ENCODE data around the gene BBOF1.

BBOF1 gene

DNA sequence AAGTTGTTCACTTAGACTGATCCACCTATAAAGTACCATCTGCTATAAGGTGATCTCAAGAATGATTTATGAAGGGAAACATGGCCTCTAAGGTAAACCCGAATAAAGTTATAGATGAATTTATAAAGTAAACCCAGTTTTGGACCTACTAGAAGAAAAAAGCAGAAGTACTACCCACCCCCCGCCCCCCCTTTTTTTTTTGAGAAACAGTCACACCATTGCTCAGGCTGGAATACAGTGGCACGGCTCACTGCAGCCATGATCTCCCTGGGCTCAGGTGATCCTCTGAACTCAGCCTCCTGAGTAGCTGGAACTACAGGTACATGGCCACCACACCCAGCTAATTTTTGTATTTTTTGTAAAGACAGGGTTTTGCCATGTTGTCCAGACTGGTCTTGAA, 4.0 kb upstream of the BBOF1 start:
- H3K27ac ChIP-seq, result no peak overlapping the region
- TF ChIP-seq, protein P1, sequence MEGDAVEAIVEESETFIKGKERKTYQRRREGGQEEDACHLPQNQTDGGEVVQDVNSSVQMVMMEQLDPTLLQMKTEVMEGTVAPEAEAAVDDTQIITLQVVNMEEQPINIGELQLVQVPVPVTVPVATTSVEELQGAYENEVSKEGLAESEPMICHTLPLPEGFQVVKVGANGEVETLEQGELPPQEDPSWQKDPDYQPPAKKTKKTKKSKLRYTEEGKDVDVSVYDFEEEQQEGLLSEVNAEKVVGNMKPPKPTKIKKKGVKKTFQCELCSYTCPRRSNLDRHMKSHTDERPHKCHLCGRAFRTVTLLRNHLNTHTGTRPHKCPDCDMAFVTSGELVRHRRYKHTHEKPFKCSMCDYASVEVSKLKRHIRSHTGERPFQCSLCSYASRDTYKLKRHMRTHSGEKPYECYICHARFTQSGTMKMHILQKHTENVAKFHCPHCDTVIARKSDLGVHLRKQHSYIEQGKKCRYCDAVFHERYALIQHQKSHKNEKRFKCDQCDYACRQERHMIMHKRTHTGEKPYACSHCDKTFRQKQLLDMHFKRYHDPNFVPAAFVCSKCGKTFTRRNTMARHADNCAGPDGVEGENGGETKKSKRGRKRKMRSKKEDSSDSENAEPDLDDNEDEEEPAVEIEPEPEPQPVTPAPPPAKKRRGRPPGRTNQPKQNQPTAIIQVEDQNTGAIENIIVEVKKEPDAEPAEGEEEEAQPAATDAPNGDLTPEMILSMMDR (conservative IDR thresholded peaks at IDR 0.05), result no peak

DNA sequence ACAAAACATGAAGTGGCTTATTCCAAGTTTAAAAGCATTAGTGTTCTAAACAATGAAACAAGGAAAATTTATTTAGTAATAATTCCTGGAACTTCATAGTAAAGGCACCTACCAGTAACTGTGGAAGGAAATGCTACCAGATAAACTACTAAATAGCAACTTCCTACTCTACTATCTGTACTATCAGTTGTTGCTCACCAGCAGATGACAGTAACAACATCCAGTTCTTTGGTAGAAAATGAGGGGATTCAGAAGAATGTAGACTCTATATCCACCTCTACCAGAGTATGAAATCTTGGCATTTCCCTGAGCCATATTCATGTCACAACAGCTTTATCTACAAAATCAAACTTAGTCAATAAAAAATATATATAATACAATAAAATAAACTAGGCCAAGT, 3.2 kb upstream of the BBOF1 start:
- H3K27ac ChIP-seq, result no peak overlapping the region
- TF ChIP-seq, protein P1 (conservative IDR thresholded peaks at IDR 0.05), result no peak

DNA sequence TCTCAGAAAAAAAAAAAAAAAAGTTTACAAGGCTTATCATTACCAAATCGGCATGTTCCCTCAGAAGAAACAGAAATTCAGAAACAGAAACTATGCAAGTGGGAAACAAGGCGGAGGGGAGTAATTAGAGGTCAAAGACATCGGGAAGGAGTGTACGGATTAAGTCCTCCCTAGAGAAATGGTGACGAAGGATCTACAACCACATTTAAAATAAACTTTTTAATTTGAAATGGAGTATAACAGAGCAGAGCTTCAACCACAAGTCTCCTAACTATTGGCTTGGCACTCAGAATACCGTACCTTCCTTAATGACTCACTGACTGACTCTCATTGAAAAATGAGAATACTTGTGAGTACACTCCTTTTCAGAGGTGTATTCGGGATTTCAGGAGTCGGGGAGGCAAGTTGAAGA, 969 bp upstream of the BBOF1 start:
- peak overlapping the region; percentile 91 for H3K27ac ChIP-seq
- TF ChIP-seq, protein P1 (conservative IDR thresholded peaks at IDR 0.05), result no peak

DNA sequence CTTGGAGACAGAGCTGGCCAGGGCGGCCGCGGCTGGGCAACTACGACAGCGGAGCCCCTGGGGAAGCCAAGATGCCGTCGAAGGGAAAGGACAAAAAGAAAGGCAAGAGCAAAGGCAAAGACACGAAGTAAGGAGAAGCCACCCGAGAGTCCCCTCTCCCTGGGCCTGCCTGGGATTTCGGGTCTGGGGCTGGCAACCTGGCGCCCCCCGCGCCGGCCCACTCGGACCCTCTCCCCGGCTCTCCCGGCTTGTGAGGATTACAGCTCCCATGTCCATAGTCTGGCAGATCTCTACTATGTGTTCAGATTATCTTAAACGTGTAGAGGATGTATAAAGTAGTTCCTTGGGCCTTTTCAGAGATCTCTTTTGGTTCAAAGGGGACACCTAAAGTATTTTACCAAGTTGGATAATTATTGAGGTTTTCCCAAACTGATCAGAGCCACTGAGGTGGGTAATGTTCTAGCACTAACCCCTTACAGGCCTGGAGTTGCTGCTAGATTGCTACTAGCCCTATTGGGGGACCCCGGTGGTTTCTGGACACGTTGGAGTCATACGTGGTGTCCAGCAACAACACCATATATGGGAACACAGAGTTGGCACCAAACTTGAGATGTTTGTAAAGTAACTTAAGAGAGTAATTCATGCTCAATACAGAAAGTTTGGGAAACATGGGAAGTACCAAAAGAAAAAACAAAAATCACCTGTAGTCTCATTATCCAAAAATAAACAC, 424 bp downstream of the BBOF1 start:
- TF ChIP-seq, protein P1 (conservative IDR thresholded peaks at IDR 0.05), result no peak
- H3K27ac ChIP-seq, result peak overlapping the region; percentile 91

DNA sequence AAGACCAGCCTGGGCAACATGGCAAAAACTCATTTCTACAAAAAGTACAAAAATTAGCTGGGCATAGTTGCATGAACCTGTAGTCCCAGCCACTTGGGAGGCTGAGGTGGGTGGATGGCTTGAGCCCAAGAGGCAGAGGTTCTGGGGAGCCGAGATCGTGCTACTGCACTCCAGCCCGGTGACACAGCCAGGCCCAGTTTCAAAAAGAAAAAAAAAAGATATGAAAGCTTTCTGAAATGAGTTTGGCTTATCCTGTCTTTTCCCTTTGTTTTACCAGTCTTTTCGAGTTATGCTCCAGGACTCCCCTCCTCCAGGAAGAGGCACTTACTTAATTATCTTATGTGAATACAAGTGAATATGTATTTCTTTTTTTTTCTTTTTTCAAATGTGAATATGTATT, 3.2 kb downstream of the BBOF1 start:
- H3K27ac ChIP-seq, result no peak overlapping the region
- TF ChIP-seq, protein P1 (conservative IDR thresholded peaks at IDR 0.05), result no peak

DNA sequence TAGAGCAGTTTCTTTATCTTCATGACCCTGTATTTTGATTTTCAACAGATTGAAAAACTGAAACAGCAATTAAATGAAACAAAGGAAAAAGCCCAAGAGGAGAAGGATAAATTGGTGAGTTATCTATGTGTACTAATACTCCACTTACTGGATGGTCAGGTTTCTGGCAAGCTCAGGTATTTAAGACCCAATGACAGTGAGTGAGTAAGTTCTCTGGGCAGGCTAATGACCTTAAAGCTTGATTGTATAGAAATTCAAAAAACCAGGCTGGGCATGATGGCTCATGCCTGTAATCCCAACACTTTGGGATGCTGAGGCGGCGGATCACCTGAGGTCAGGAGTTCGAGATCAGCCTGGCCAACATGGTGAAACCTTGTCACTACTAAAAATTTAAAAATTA, 10.0 kb downstream of the BBOF1 start:
- no peak overlapping the region for H3K27ac ChIP-seq
- TF ChIP-seq, protein P1 (conservative IDR thresholded peaks at IDR 0.05), result no peak

DNA sequence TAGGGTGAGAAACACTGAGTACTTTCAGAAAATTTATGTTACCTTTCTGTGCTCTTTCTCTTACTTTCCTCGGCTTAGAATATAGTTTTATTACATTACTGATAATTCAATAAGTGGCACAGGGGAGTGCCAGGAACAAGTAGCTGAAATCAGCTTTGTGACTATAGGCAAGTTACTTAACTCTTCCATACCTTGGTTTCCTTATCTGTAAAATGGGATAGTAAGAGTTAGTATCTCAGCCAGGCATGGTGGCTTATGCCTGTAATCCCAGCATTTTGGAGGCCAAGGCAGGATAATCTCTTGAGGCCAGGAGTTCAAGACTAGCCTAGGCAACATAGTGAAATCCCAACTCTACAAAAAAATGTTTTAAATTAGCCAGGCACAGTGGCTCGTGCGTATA, 15.4 kb downstream of the BBOF1 start:
- TF ChIP-seq, protein P1 (conservative IDR thresholded peaks at IDR 0.05), result no peak
- no peak overlapping the region for H3K27ac ChIP-seq

All from VCaP (cell line).